Measurements from ENCODE around the gene ASB16. TPM values are rescaled to one million over a fixed set of nuclear protein-coding genes. Genes with fewer than 3 reads are reported as not detected.

The ASB16 gene
- total and polyA plus RNA-seq, 4 donors = 0.02 to 0.37 (median 0.08) TPM; not detected in 1

DNA sequence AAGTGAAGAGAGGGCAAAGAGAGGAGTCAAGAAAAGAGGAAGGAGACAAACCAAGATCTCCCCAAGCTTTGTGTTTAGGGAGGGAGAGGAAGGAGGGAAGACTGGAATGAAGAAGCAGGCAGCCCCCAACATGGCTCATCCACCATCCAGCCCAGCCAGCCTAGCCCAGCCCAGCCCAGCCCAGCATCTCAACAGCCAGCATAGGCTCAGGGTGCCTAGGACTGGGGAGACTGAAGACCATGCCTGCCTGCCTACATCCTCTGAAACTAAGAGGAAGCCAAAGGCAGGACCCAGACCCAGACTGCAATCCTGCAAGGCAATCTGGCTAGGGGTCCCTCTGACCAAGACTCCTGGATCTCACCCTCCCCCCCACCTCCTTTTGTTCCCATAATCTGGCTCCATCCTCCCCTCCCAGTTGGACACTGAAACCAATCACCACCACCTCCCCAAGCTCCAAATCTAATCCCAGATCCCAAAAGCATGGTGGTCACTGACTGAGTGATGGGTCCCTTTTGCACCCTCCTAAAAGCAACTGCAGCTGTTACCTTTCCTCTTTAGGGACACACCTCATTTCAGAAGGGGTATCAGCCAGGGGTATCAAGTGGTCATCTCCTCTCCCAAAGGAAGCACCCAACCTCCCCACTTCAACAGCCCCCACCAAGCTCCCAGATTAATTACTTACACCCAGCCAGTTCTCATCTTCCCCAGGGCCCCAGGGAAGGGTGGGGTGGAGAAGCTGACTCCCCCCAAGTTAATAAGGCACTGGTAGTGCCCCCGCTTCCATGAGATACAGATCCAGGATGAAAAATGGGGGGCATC, 48.3 kb upstream of the ASB16 start:
- Histone ChIP-seq H3K9me3 (ENCODE audit: control insufficient read depth in 4 of 4, low read length in 3 of 4) (no peaks in the 10 kb centered on the region), H3K4me1 (ENCODE audit: control insufficient read depth in 4 of 4, insufficient read depth in 4 of 4, low read length in 3 of 4) (peaks cover 6 to 17% (median 11%) of the 10 kb centered on the region in 4 donors), H3K27ac (ENCODE audit: low read depth in 1 of 2, low read length in 2 of 2) (no peak overlapping the region), H3K4me3 (ENCODE audit: low read depth in 1 of 3, low read length in 3 of 3) (peak overlapping the region in 2 of 3 donors; percentile 80 to 93), H3K36me3 (ENCODE audit: control insufficient read depth in 4 of 4, insufficient read depth in 3 of 4, low read depth in 1 of 4, low read length in 3 of 4) (no peaks in the 10 kb centered on the region), H3K27me3 (ENCODE audit: control insufficient read depth in 4 of 4, insufficient read depth in 4 of 4, low read length in 3 of 4) (no peaks in the 10 kb centered on the region), H3K9ac (ENCODE audit: low read depth in 1 of 2, low read length in 2 of 2) (peak overlapping the region; percentile 61 to 79)
- WGBS = 64% methylated on average over 1 of the region's 1 CpG
- no peak for DNase-seq (ENCODE audit: low spot score)
- TF ChIP-seq HNF4A (conservative IDR thresholded peaks at IDR 0.05) = no peak
- no peak for TF ChIP-seq JUND (IDR thresholded peaks at IDR 0.05)
- TF ChIP-seq NR2F2 (IDR thresholded peaks at IDR 0.05) = no peak
- TF ChIP-seq SP1 (IDR thresholded peaks at IDR 0.05) = no peak
- TF ChIP-seq, protein P1, sequence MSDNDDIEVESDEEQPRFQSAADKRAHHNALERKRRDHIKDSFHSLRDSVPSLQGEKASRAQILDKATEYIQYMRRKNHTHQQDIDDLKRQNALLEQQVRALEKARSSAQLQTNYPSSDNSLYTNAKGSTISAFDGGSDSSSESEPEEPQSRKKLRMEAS (IDR thresholded peaks at IDR 0.05) = no peak
- no peak for TF ChIP-seq EGR1 (IDR thresholded peaks at IDR 0.05; ENCODE audit: low read depth in 2 of 2)
- TF ChIP-seq YY1 (IDR thresholded peaks at IDR 0.05) = no peak
- TF ChIP-seq, protein P2, sequence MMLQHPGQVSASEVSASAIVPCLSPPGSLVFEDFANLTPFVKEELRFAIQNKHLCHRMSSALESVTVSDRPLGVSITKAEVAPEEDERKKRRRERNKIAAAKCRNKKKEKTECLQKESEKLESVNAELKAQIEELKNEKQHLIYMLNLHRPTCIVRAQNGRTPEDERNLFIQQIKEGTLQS (IDR thresholded peaks at IDR 0.05) = no peak
- TF ChIP-seq, protein P3, sequence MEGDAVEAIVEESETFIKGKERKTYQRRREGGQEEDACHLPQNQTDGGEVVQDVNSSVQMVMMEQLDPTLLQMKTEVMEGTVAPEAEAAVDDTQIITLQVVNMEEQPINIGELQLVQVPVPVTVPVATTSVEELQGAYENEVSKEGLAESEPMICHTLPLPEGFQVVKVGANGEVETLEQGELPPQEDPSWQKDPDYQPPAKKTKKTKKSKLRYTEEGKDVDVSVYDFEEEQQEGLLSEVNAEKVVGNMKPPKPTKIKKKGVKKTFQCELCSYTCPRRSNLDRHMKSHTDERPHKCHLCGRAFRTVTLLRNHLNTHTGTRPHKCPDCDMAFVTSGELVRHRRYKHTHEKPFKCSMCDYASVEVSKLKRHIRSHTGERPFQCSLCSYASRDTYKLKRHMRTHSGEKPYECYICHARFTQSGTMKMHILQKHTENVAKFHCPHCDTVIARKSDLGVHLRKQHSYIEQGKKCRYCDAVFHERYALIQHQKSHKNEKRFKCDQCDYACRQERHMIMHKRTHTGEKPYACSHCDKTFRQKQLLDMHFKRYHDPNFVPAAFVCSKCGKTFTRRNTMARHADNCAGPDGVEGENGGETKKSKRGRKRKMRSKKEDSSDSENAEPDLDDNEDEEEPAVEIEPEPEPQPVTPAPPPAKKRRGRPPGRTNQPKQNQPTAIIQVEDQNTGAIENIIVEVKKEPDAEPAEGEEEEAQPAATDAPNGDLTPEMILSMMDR (IDR thresholded peaks at IDR 0.05; ENCODE audit: low read depth, low read length, missing input control) = no peak
- TF ChIP-seq RAD21 (IDR thresholded peaks at IDR 0.05) = no peak
- TF ChIP-seq, protein P4, sequence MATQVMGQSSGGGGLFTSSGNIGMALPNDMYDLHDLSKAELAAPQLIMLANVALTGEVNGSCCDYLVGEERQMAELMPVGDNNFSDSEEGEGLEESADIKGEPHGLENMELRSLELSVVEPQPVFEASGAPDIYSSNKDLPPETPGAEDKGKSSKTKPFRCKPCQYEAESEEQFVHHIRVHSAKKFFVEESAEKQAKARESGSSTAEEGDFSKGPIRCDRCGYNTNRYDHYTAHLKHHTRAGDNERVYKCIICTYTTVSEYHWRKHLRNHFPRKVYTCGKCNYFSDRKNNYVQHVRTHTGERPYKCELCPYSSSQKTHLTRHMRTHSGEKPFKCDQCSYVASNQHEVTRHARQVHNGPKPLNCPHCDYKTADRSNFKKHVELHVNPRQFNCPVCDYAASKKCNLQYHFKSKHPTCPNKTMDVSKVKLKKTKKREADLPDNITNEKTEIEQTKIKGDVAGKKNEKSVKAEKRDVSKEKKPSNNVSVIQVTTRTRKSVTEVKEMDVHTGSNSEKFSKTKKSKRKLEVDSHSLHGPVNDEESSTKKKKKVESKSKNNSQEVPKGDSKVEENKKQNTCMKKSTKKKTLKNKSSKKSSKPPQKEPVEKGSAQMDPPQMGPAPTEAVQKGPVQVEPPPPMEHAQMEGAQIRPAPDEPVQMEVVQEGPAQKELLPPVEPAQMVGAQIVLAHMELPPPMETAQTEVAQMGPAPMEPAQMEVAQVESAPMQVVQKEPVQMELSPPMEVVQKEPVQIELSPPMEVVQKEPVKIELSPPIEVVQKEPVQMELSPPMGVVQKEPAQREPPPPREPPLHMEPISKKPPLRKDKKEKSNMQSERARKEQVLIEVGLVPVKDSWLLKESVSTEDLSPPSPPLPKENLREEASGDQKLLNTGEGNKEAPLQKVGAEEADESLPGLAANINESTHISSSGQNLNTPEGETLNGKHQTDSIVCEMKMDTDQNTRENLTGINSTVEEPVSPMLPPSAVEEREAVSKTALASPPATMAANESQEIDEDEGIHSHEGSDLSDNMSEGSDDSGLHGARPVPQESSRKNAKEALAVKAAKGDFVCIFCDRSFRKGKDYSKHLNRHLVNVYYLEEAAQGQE (IDR thresholded peaks at IDR 0.05) = no peak
- TF ChIP-seq FOXA1 (IDR thresholded peaks at IDR 0.05) = no peak
- TF ChIP-seq HNF4G (IDR thresholded peaks at IDR 0.05) = no peak
- no peak for TF ChIP-seq GABPA (IDR thresholded peaks at IDR 0.05 in 1 of 2, conservative IDR thresholded peaks at IDR 0.05 in 1 of 2)
- no peak for TF ChIP-seq RXRA (IDR thresholded peaks at IDR 0.05)
- TF ChIP-seq, protein P5, sequence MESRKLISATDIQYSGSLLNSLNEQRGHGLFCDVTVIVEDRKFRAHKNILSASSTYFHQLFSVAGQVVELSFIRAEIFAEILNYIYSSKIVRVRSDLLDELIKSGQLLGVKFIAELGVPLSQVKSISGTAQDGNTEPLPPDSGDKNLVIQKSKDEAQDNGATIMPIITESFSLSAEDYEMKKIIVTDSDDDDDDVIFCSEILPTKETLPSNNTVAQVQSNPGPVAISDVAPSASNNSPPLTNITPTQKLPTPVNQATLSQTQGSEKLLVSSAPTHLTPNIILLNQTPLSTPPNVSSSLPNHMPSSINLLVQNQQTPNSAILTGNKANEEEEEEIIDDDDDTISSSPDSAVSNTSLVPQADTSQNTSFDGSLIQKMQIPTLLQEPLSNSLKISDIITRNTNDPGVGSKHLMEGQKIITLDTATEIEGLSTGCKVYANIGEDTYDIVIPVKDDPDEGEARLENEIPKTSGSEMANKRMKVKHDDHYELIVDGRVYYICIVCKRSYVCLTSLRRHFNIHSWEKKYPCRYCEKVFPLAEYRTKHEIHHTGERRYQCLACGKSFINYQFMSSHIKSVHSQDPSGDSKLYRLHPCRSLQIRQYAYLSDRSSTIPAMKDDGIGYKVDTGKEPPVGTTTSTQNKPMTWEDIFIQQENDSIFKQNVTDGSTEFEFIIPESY (IDR thresholded peaks at IDR 0.05) = no peak
- TF ChIP-seq TAF1 (conservative IDR thresholded peaks at IDR 0.05) = no peak

All from liver (tissue), 9 donors.